Mesenchymal stem cell (in vitro differentiated cells and primary cell): Measurements from ENCODE around the gene MS4A2.

Experiments used
- DNase-seq: peaks from one replicate; pipeline ENCODE4 v3.0.0-alpha.2; 2013
- H2AFZ ChIP-seq: one replicate; pipeline ENCODE4 v1.6.1; 2013; ENCODE audit warnings: low read depth, mild to moderate bottlenecking, control low read depth, inconsistent platforms, low read length, moderate library complexity
- H2AK5ac ChIP-seq: 2 replicates; pipeline ENCODE4 v1.6.1; 2013; ENCODE audit warnings: low read length, moderate library complexity, mild to moderate bottlenecking, inconsistent platforms; ENCODE audit not compliant: severe bottlenecking
- H2BK120ac ChIP-seq: one replicate; pipeline ENCODE4 v1.6.1; 2013; ENCODE audit warnings: low read depth, mild to moderate bottlenecking, inconsistent platforms, low read length, moderate library complexity
- H2BK12ac ChIP-seq, 2 experiments: one replicate each; pipeline ENCODE4 v1.6.1; 2013; ENCODE audit warnings: inconsistent platforms in 2 of 2, low read length in 2 of 2, mild to moderate bottlenecking in 2 of 2, moderate library complexity in 2 of 2, control low read depth in 1 of 2
- H2BK15ac ChIP-seq: one replicate; pipeline ENCODE4 v1.6.1; 2013; ENCODE audit warnings: mild to moderate bottlenecking, low read depth, inconsistent platforms; ENCODE audit not compliant: poor library complexity, severe bottlenecking
- H2BK5ac ChIP-seq: 2 replicates; pipeline ENCODE4 v1.6.1; 2013; ENCODE audit warnings: low read depth, mild to moderate bottlenecking, low read length, control low read depth, inconsistent platforms; ENCODE audit not compliant: poor library complexity, severe bottlenecking
- H3K14ac ChIP-seq, 2 experiments: one replicate each; pipeline ENCODE4 v1.6.1; 2013; ENCODE audit warnings: inconsistent platforms in 2 of 2, low read length in 2 of 2, control low read depth in 1 of 2, mild to moderate bottlenecking in 1 of 2, moderate library complexity in 1 of 2
- H3K18ac ChIP-seq, 2 experiments: one replicate each; pipeline ENCODE4 v1.6.1; 2013; ENCODE audit warnings: inconsistent platforms in 2 of 2, low read length in 2 of 2, control low read depth in 1 of 2, low read depth in 1 of 2, mild to moderate bottlenecking in 1 of 2
- H3K23ac ChIP-seq, 2 experiments: one replicate each; pipeline ENCODE4 v1.6.1; 2013; ENCODE audit warnings: inconsistent platforms in 2 of 2, low read length in 2 of 2, mild to moderate bottlenecking in 2 of 2, moderate library complexity in 2 of 2, control low read depth in 1 of 2
- H3K27ac ChIP-seq: 2 replicates; pipeline ENCODE4 v1.5.1; 2013; ENCODE audit warnings: mild to moderate bottlenecking, moderate library complexity, low read length, control low read depth, inconsistent platforms; ENCODE audit not compliant: poor library complexity, severe bottlenecking
- H3K27me3 ChIP-seq, 2 experiments: 2 replicates each; pipeline versions ENCODE4 v1.6.1 to v1.7.0; 2013; ENCODE audit warnings: low read length in 2 of 2, mild to moderate bottlenecking in 2 of 2, moderate library complexity in 2 of 2, control low read depth in 1 of 2, inconsistent platforms in 1 of 2; ENCODE audit not compliant: control insufficient read depth in 1 of 2, insufficient read depth in 1 of 2
- H3K36me3 ChIP-seq, 2 experiments: 2 replicates each; pipeline versions ENCODE4 v1.6.1 to v1.7.0; 2013; ENCODE audit warnings: low read length in 2 of 2, control low read depth in 1 of 2, inconsistent platforms in 1 of 2, low read depth in 1 of 2, mild to moderate bottlenecking in 1 of 2; ENCODE audit not compliant: insufficient read depth in 2 of 2, control insufficient read depth in 1 of 2
- H3K4ac ChIP-seq, 2 experiments: one replicate each; pipeline ENCODE4 v1.6.1; 2013; ENCODE audit warnings: inconsistent platforms in 2 of 2, low read length in 2 of 2, mild to moderate bottlenecking in 2 of 2, moderate library complexity in 2 of 2, control low read depth in 1 of 2, low read depth in 1 of 2
- H3K4me1 ChIP-seq: 2 replicates; pipeline ENCODE4 v1.6.1; 2013; ENCODE audit warnings: low read depth, low read length, control low read depth; ENCODE audit not compliant: control insufficient read depth, insufficient read depth
- H3K4me2 ChIP-seq: 2 replicates; pipeline ENCODE4 v1.6.1; 2013; ENCODE audit warnings: low read length, mild to moderate bottlenecking, inconsistent platforms; ENCODE audit not compliant: poor library complexity, severe bottlenecking
- H3K4me3 ChIP-seq, 2 experiments: 2 replicates each; pipeline versions ENCODE4 v1.5.1 to v1.7.0; 2013; ENCODE audit warnings: low read length in 2 of 2, mild to moderate bottlenecking in 2 of 2, control low read depth in 1 of 2, low read depth in 1 of 2; ENCODE audit not compliant: insufficient read depth in 1 of 2
- H3K79me1 ChIP-seq: replicated peaks from 2 replicates; pipeline ENCODE4 v1.6.1; 2013; ENCODE audit warnings: mild to moderate bottlenecking, control low read depth, low read length, inconsistent platforms; ENCODE audit not compliant: poor library complexity, severe bottlenecking
- H3K9ac ChIP-seq: 2 replicates; pipeline ENCODE4 v1.7.0; 2013; ENCODE audit warnings: mild to moderate bottlenecking, low read length, moderate library complexity
- H3K9me3 ChIP-seq: 2 replicates; pipeline ENCODE4 v1.7.0; 2013; ENCODE audit warnings: mild to moderate bottlenecking, low read length; ENCODE audit not compliant: control insufficient read depth
- H4K8ac ChIP-seq: one replicate; pipeline ENCODE4 v1.6.1; 2013; ENCODE audit warnings: inconsistent platforms, mild to moderate bottlenecking, low read length, moderate library complexity
- H4K91ac ChIP-seq: one replicate; pipeline ENCODE4 v1.6.1; 2013; ENCODE audit warnings: mild to moderate bottlenecking, low read length, inconsistent platforms
- WGBS: methylation state at CpG from one replicate; pipeline ENCODE4 v1.1.7; 2013; ENCODE audit warnings: mixed read lengths; 5-methylcytosine and 5-hydroxymethylcytosine counted together

MS4A2 gene

GRCh38 chr11:60077981-60078380 is 10.5 kb upstream of the MS4A2 start:
- no peaks in the 10 kb centered on the region for H3K27me3 ChIP-seq
- no peak overlapping the region for H2BK5ac ChIP-seq
- no peak overlapping the region for H2BK15ac ChIP-seq
- WGBS, result 100% methylated on average over 1 of the region's 1 CpG
- no peak overlapping the region for H3K9ac ChIP-seq
- no peak overlapping the region for H3K4me2 ChIP-seq
- H2AK5ac ChIP-seq, result no peak overlapping the region
- no peak overlapping the region for H3K14ac ChIP-seq
- DNase-seq, result no peak
- no peak overlapping the region for H3K23ac ChIP-seq
- no peak overlapping the region for H3K4ac ChIP-seq
- H4K91ac ChIP-seq, result no peak overlapping the region
- no peak overlapping the region for H2AFZ ChIP-seq
- no peak overlapping the region for H4K8ac ChIP-seq
- H3K79me1 ChIP-seq, result no peaks in the 10 kb centered on the region
- H3K4me3 ChIP-seq, result no peak overlapping the region
- H3K4me1 ChIP-seq, result no peaks in the 10 kb centered on the region
- H3K9me3 ChIP-seq, result peaks cover 4% of the 10 kb centered on the region
- H2BK120ac ChIP-seq, result no peak overlapping the region
- H2BK12ac ChIP-seq, result no peak overlapping the region
- no peaks in the 10 kb centered on the region for H3K36me3 ChIP-seq
- no peak overlapping the region for H3K18ac ChIP-seq
- no peak overlapping the region for H3K27ac ChIP-seq

GRCh38 chr11:60078745-60079144 is 9.7 kb upstream of the MS4A2 start:
- Histone ChIP-seq H2BK120ac (no peak overlapping the region), H3K9ac (no peak overlapping the region), H3K4me2 (no peak overlapping the region), H3K79me1 (no peaks in the 10 kb centered on the region), H4K91ac (no peak overlapping the region), H2AFZ (no peak overlapping the region), H3K14ac (no peak overlapping the region), H2BK5ac (no peak overlapping the region), H3K18ac (no peak overlapping the region), H3K23ac (no peak overlapping the region), H3K36me3 (no peaks in the 10 kb centered on the region), H3K9me3 (peaks cover 4% of the 10 kb centered on the region), H2BK15ac (no peak overlapping the region), H3K27ac (no peak overlapping the region), H2AK5ac (no peak overlapping the region), H4K8ac (no peak overlapping the region), H2BK12ac (no peak overlapping the region), H3K4me3 (no peak overlapping the region), H3K27me3 (no peaks in the 10 kb centered on the region), H3K4ac (no peak overlapping the region), H3K4me1 (no peaks in the 10 kb centered on the region)
- WGBS, result 67% methylated on average over 3 of the region's 4 CpGs
- DNase-seq, result no peak

- Histone ChIP-seq H3K4me1 (no peaks in the 10 kb centered on the region), H2BK5ac (no peak overlapping the region), H3K27ac (no peak overlapping the region), H2BK15ac (no peak overlapping the region), H3K23ac (no peak overlapping the region), H2AFZ (no peak overlapping the region), H3K4me3 (no peak overlapping the region), H3K9me3 (peaks cover 4% of the 10 kb centered on the region), H4K8ac (no peak overlapping the region), H3K27me3 (no peaks in the 10 kb centered on the region), H3K14ac (no peak overlapping the region), H2AK5ac (no peak overlapping the region), H3K4ac (no peak overlapping the region), H3K79me1 (no peaks in the 10 kb centered on the region), H2BK12ac (no peak overlapping the region), H2BK120ac (no peak overlapping the region), H3K18ac (no peak overlapping the region), H3K9ac (no peak overlapping the region), H3K36me3 (no peaks in the 10 kb centered on the region), H3K4me2 (no peak overlapping the region), H4K91ac (no peak overlapping the region)
- 58% methylated on average over 2 of the region's 3 CpGs for WGBS
- DNase-seq, result no peak
These were observed 7.9 kb upstream of the MS4A2 start for GRCh38 chr11:60080535-60080934.

- Histone ChIP-seq H3K14ac (no peak overlapping the region), H2BK15ac (no peak overlapping the region)
- WGBS, result 72% methylated on average over 3 of the region's 3 CpGs
These were observed 3.7 kb upstream of the MS4A2 start for GRCh38 chr11:60084631-60085273.

More at GRCh38 chr11:60084631-60085273, 3.7 kb upstream of the MS4A2 start:
- Histone ChIP-seq H3K9me3 (no peaks in the 10 kb centered on the region), H2AK5ac (no peak overlapping the region), H3K27me3 (no peaks in the 10 kb centered on the region), H3K4ac (no peak overlapping the region), H3K4me2 (no peak overlapping the region), H3K9ac (no peak overlapping the region), H3K4me1 (no peaks in the 10 kb centered on the region), H3K23ac (no peak overlapping the region), H2AFZ (no peak overlapping the region), H4K91ac (no peak overlapping the region), H3K79me1 (no peaks in the 10 kb centered on the region), H3K36me3 (no peaks in the 10 kb centered on the region), H2BK5ac (no peak overlapping the region), H3K18ac (no peak overlapping the region), H3K27ac (no peak overlapping the region), H4K8ac (no peak overlapping the region), H3K4me3 (no peak overlapping the region), H2BK12ac (no peak overlapping the region), H2BK120ac (no peak overlapping the region)
- no peak for DNase-seq
